ENCODE data around the gene SPTA1. TPM values are rescaled to one million over a fixed set of nuclear protein-coding genes. Genes with fewer than 3 reads are reported as not detected.

Gene SPTA1
- total RNA-seq = 0.88 to 1.4 TPM (median 1.1 TPM) in 3 replicates

- no peaks in the 10 kb centered on the region for H3K4me1 Mint-ChIP-seq
- no peak within 1 kb of the TSS for H3K4me3 Mint-ChIP-seq
- H3K27ac Mint-ChIP-seq = no peak within 1 kb of the TSS
- TF ChIP-seq, protein P1, sequence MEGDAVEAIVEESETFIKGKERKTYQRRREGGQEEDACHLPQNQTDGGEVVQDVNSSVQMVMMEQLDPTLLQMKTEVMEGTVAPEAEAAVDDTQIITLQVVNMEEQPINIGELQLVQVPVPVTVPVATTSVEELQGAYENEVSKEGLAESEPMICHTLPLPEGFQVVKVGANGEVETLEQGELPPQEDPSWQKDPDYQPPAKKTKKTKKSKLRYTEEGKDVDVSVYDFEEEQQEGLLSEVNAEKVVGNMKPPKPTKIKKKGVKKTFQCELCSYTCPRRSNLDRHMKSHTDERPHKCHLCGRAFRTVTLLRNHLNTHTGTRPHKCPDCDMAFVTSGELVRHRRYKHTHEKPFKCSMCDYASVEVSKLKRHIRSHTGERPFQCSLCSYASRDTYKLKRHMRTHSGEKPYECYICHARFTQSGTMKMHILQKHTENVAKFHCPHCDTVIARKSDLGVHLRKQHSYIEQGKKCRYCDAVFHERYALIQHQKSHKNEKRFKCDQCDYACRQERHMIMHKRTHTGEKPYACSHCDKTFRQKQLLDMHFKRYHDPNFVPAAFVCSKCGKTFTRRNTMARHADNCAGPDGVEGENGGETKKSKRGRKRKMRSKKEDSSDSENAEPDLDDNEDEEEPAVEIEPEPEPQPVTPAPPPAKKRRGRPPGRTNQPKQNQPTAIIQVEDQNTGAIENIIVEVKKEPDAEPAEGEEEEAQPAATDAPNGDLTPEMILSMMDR (IDR thresholded peaks at IDR 0.05; ENCODE audit: unreplicated experiment) = no peak
- H3K9me3 Mint-ChIP-seq = no peaks in the 10 kb centered on the region
- DNase-seq (ENCODE audit: low spot score in 2 of 2, unreplicated experiment in 2 of 2) = no peak
- H3K27me3 Mint-ChIP-seq (ENCODE audit: low read depth) = peaks cover 9% of the 10 kb centered on the region
- H3K36me3 Mint-ChIP-seq = no peaks in the 10 kb centered on the region
Observed at GRCh38 chr1:158686111-158687009, at the start of gene SPTA1. Gene SPTA1 (minus strand): TSS chr1:158686715. CDS start chr1:158686517, 198 bp downstream.

DNA sequence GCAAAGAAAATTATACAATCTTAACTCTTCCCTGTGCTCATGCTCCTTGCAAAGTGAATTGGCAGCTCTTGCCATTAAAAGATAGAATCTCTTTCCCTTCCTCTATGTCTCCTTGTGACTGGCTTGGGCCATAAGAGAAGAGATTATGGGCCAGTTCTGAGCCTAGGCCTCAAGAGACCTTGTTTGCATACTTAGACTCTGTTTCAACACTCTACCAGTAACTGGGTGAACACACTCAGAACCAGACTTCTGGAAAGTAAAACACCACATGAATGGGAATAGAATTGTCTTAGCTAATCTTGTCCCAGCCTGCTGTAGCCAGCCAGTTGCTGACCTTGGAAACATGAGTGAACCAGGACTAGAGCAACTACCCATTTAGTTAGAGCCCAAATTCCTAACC is 49.3 kb upstream of the SPTA1 start:
- Mint-ChIP-seq H3K4me1 (peaks cover 19% of the 10 kb centered on the region), H3K9me3 (peaks cover 7% of the 10 kb centered on the region), H3K27ac (no peak overlapping the region), H3K4me3 (no peak overlapping the region), H3K36me3 (no peaks in the 10 kb centered on the region), H3K27me3 (ENCODE audit: low read depth) (peaks cover 1% of the 10 kb centered on the region)
- TF ChIP-seq, protein P1 (IDR thresholded peaks at IDR 0.05; ENCODE audit: unreplicated experiment) = no peak
- DNase-seq (ENCODE audit: low spot score in 2 of 2, unreplicated experiment in 2 of 2) = no peak

GRCh38 chr1:158732524-158732923 is 46.0 kb upstream of the SPTA1 start:
- no peaks in the 10 kb centered on the region for H3K36me3 Mint-ChIP-seq
- no peak for DNase-seq (ENCODE audit: low spot score in 2 of 2, unreplicated experiment in 2 of 2)
- H3K27me3 Mint-ChIP-seq (ENCODE audit: low read depth) = peaks cover 1% of the 10 kb centered on the region
- peaks cover 12% of the 10 kb centered on the region for H3K4me1 Mint-ChIP-seq
- H3K27ac Mint-ChIP-seq = no peak overlapping the region
- TF ChIP-seq, protein P1 (IDR thresholded peaks at IDR 0.05; ENCODE audit: unreplicated experiment) = no peak
- H3K9me3 Mint-ChIP-seq = no peaks in the 10 kb centered on the region
- no peak overlapping the region for H3K4me3 Mint-ChIP-seq

DNA sequence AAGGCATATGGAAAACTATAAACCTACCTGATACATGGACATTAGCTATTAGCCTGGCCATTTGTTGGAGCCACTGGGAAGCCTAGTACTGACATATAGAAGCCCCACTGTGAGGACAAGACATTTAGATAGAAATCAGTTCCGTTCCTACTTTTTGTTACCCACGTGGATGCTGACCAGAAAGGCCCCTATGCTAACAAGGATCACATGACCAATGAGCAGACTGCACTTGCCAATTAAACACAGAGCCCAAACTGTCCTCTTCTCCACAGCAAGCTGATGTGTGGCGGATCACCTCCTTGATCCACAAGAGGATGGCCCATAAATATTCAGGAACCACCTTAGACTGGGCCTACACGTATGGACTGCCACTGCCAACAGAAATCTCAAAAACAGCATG is 45.2 kb upstream of the SPTA1 start:
- peaks cover 1% of the 10 kb centered on the region for H3K27me3 Mint-ChIP-seq (ENCODE audit: low read depth)
- no peak overlapping the region for H3K4me3 Mint-ChIP-seq
- H3K27ac Mint-ChIP-seq = no peak overlapping the region
- TF ChIP-seq, protein P1 (IDR thresholded peaks at IDR 0.05; ENCODE audit: unreplicated experiment) = no peak
- H3K9me3 Mint-ChIP-seq = no peaks in the 10 kb centered on the region
- DNase-seq (ENCODE audit: low spot score in 2 of 2, unreplicated experiment in 2 of 2) = no peak
- no peaks in the 10 kb centered on the region for H3K36me3 Mint-ChIP-seq
- peaks cover 12% of the 10 kb centered on the region for H3K4me1 Mint-ChIP-seq

DNA sequence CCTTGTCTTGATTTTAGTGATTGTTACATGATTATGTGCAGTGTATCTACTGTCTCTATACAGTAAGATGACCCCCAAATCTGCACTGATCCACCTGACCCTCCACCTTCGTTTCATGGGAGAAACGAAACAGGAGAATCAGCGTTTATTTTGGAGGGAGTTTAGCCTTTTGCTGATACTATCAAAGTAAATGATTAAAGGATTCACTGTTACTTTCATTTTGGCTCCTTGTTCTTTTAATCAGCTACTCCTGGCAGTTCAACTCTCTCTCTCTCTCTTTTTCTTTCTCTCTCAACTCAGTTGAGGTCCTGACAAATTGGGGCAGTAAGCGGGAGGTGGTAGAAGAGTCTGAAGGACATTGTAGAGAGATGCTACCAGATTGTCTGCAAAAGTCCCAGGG is 43.9 kb upstream of the SPTA1 start:
- DNase-seq (ENCODE audit: low spot score in 2 of 2, unreplicated experiment in 2 of 2) = no peak
- H3K4me1 Mint-ChIP-seq = peaks cover 8% of the 10 kb centered on the region
- H3K9me3 Mint-ChIP-seq = no peaks in the 10 kb centered on the region
- H3K27me3 Mint-ChIP-seq (ENCODE audit: low read depth) = peaks cover 3% of the 10 kb centered on the region
- H3K36me3 Mint-ChIP-seq = no peaks in the 10 kb centered on the region
- no peak overlapping the region for H3K27ac Mint-ChIP-seq
- no peak overlapping the region for H3K4me3 Mint-ChIP-seq
- TF ChIP-seq, protein P1 (IDR thresholded peaks at IDR 0.05; ENCODE audit: unreplicated experiment) = no peak
